ENCODE data around the gene MOB3B. TPM values are rescaled to one million over a fixed set of nuclear protein-coding genes. Genes with fewer than 3 reads are reported as not detected.

MOB3B gene
- total and polyA plus RNA-seq, 10 of the 15 experiments (the other 5 are each of a cell fraction or from before 2014, with no cell fraction given): 0.44 to 2.7 (median 0.91) TPM

DNA sequence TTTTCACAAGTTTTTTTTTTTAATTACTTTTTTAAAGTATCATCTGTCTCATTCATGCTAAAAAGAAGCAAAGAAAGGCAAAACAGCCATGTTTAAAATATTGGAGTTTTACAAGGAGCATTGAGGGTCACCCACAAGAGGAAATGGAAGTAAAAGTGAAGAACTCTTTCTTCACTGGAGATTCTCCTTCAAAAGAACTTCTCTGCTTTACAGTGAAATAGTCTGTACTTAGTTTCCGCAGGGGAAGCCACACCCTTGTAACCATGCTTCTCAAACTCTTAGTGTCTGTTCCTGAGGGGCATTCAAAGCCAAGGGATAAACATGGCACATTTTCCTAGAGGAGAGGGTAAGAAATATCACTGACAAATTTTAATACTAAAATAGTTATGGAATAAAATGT lies 35.1 kb upstream of the MOB3B start:
- SMC1A ChIA-PET (ENCODE audit: uncharacterized antibody, unreplicated experiment): interaction anchor here (1.1 to 2.4 kb wide), 2 partner anchors 9 to 226 kb away, joined by 3 to 7 read pairs; no protein-coding TSS in a partner anchor
- H3K36me3 ChIP-seq (ENCODE audit: control insufficient read depth in 2 of 2, insufficient read depth in 2 of 2, low read length in 1 of 2): no peaks in the 10 kb centered on the region
- H3K27ac ChIP-seq (ENCODE audit: control insufficient read depth, insufficient read depth): no peak overlapping the region
- H3K4me3 ChIP-seq: no peak overlapping the region
- no peak overlapping the region for H3K9ac ChIP-seq (ENCODE audit: control insufficient read depth, insufficient read depth, low read length)
- RAD21 ChIA-PET (ENCODE audit: unreplicated experiment): interaction anchor here (1.4 to 1.8 kb wide), 2 partner anchors 17 to 24 kb away, joined by 3 to 5 read pairs; no protein-coding TSS in a partner anchor
- H4K20me1 ChIP-seq (ENCODE audit: control insufficient read depth, insufficient read depth): no peaks in the 10 kb centered on the region
- no peaks in the 10 kb centered on the region for H3K9me3 ChIP-seq (replicated peaks; ENCODE audit: control insufficient read depth, insufficient read depth, low read length)
- in situ Hi-C loops (cut with MboI) (no loop called here), intact Hi-C loops (cut with micrococcal nuclease; ENCODE audit: unreplicated experiment) (no loop called here)
- POLR2A ChIA-PET: interaction anchor here (1.3 kb wide), 1 partner anchor 8 kb away, joined by 4 read pairs; the partner anchor contains the start of gene C9orf72
- TF ChIP-seq ETV6 (conservative IDR thresholded peaks at IDR 0.05 in 1 of 2, IDR thresholded peaks at IDR 0.05 in 1 of 2; ENCODE audit: borderline replicate concordance in 1 of 2, low read depth in 1 of 2) (no peak), SPI1 (IDR thresholded peaks at IDR 0.05; ENCODE audit: borderline replicate concordance, insufficient read depth, low read depth, low read length) (0 out of 2 replicates have a peak, but pooled peaks have one; percentile 8)
- H3K4me2 ChIP-seq (ENCODE audit: control insufficient read depth, insufficient read depth): no peak overlapping the region; the same call in 1 of the 2 replicates
- no peaks in the 10 kb centered on the region for H3K79me2 ChIP-seq (ENCODE audit: control insufficient read depth, insufficient read depth, low read length)
- no peak overlapping the region; the same call in 1 of the 2 replicates for H2AFZ ChIP-seq (ENCODE audit: control insufficient read depth, low read depth, low read length)
- 100% methylated on average over 1 of the region's 1 CpG for WGBS (ENCODE audit: insufficient coverage, insufficient replicate concordance, low lambda C conversion rate, missing lambda C conversion rate)
- CTCF ChIA-PET: interaction anchor here (0.8 to 1.0 kb wide), 2 partner anchors 28 to 161 kb away, joined by 3 read pairs; no protein-coding TSS in a partner anchor
- peaks cover 10% of the 10 kb centered on the region; the same call in 1 of the 2 replicates for H3K4me1 ChIP-seq (ENCODE audit: control insufficient read depth, insufficient read depth, low read length)
- ATAC-seq (peak; percentile 62), FAIRE-seq (peak; percentile 56), DNase-seq (ENCODE audit: low read depth, low spot score) (no peak)
- no TSS peak for BruUV-seq (replicated peaks)
- no peaks in the 10 kb centered on the region for H3K27me3 ChIP-seq (replicated peaks in 1 of 2; ENCODE audit: control insufficient read depth in 2 of 2, insufficient read depth in 2 of 2, low read length in 1 of 2)

DNA sequence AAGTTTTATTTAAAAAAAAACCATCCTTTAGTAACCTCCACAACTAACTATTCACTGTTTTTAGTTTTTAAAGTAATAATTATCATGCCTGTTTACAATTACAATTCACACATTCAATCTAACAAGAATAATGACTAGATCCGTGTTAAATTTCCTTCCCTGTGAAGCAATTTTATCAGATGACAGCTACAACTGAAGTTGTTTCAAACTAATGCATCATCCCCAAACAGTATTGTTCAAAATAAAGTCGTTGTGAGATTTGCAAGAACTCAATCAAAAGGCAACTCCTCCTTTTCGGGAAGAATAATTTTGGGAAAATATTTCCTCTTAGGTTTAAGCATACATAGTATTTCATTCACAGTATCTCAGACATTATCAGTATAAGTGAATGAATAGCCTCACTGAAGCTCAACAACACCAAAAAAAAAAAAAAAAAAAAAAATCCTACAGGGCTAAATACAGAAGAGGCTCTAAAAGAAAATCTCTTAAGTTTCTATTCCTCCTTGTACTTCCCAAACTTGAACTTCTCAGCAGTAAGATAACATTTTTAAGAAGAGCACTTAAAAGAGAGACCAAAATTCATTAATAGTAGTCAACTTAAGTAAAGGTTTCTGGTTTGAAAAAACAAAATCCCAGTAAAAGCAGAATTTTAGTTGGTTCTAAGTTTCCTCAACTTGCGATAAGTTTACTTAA lies 34.3 kb upstream of the MOB3B start:
- Histone ChIP-seq H3K4me1 (ENCODE audit: control insufficient read depth, insufficient read depth, low read length) (peaks cover 10% of the 10 kb centered on the region; the same call in 1 of the 2 replicates), H3K27me3 (replicated peaks in 1 of 2; ENCODE audit: control insufficient read depth in 2 of 2, insufficient read depth in 2 of 2, low read length in 1 of 2) (no peaks in the 10 kb centered on the region), H3K36me3 (ENCODE audit: control insufficient read depth in 2 of 2, insufficient read depth in 2 of 2, low read length in 1 of 2) (no peaks in the 10 kb centered on the region), H3K4me3 (no peak overlapping the region), H3K79me2 (ENCODE audit: control insufficient read depth, insufficient read depth, low read length) (no peaks in the 10 kb centered on the region), H3K9me3 (replicated peaks; ENCODE audit: control insufficient read depth, insufficient read depth, low read length) (no peaks in the 10 kb centered on the region), H3K4me2 (ENCODE audit: control insufficient read depth, insufficient read depth) (no peak overlapping the region), H4K20me1 (ENCODE audit: control insufficient read depth, insufficient read depth) (no peaks in the 10 kb centered on the region), H3K27ac (ENCODE audit: control insufficient read depth, insufficient read depth) (no peak overlapping the region), H2AFZ (ENCODE audit: control insufficient read depth, low read depth, low read length) (no peak overlapping the region), H3K9ac (ENCODE audit: control insufficient read depth, insufficient read depth, low read length) (no peak overlapping the region)
- ChIA-PET RAD21 (ENCODE audit: unreplicated experiment) (interaction anchor here (1.0 to 1.8 kb wide), 4 partner anchors 16 to 231 kb away, joined by 3 to 8 read pairs (median 4); no protein-coding TSS in a partner anchor), SMC1A (ENCODE audit: uncharacterized antibody, unreplicated experiment) (interaction anchor here (0.6 to 5.5 kb wide), 4 partner anchors 11 to 225 kb away, joined by 3 to 40 read pairs (median 6); no protein-coding TSS in a partner anchor), POLR2A (interaction anchor here (0.8 to 1.3 kb wide), 3 partner anchors 9 to 46 kb away, joined by 3 to 5 read pairs (median 4); partner anchors contain the start of gene C9orf72), CTCF (interaction anchor here (1.0 to 3.2 kb wide), 3 partner anchors 15 to 231 kb away, joined by 3 to 13 read pairs (median 4); partner anchors contain the start of gene MOB3B)
- intact Hi-C loops (cut with micrococcal nuclease; ENCODE audit: unreplicated experiment) (no loop called here), in situ Hi-C loops (cut with MboI) (no loop called here)
- DNase-seq (ENCODE audit: low read depth, low spot score) (no peak), FAIRE-seq (no peak), ATAC-seq (0 out of 3 replicates have a peak, but pooled peaks have one; percentile 27)
- 57% methylated on average over 4 of the region's 4 CpGs for WGBS (ENCODE audit: insufficient coverage, insufficient replicate concordance, low lambda C conversion rate, missing lambda C conversion rate)
- BruUV-seq (replicated peaks): no TSS peak
- TF ChIP-seq, protein P1, sequence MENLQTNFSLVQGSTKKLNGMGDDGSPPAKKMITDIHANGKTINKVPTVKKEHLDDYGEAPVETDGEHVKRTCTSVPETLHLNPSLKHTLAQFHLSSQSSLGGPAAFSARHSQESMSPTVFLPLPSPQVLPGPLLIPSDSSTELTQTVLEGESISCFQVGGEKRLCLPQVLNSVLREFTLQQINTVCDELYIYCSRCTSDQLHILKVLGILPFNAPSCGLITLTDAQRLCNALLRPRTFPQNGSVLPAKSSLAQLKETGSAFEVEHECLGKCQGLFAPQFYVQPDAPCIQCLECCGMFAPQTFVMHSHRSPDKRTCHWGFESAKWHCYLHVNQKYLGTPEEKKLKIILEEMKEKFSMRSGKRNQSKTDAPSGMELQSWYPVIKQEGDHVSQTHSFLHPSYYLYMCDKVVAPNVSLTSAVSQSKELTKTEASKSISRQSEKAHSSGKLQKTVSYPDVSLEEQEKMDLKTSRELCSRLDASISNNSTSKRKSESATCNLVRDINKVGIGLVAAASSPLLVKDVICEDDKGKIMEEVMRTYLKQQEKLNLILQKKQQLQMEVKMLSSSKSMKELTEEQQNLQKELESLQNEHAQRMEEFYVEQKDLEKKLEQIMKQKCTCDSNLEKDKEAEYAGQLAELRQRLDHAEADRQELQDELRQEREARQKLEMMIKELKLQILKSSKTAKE (IDR thresholded peaks at IDR 0.05; ENCODE audit: low read depth, poor library complexity, severe bottlenecking): no peak
- TF ChIP-seq TCF12 (IDR thresholded peaks at IDR 0.05; ENCODE audit: low read depth, low read length) (no peak), CHD2 (IDR thresholded peaks at IDR 0.05; ENCODE audit: borderline replicate concordance, low read depth, low read length) (no peak), NFXL1 (IDR thresholded peaks at IDR 0.05; ENCODE audit: borderline replicate concordance) (no peak), PML (IDR thresholded peaks at IDR 0.05; ENCODE audit: low read length) (no peak)
- TF ChIP-seq, protein P2, sequence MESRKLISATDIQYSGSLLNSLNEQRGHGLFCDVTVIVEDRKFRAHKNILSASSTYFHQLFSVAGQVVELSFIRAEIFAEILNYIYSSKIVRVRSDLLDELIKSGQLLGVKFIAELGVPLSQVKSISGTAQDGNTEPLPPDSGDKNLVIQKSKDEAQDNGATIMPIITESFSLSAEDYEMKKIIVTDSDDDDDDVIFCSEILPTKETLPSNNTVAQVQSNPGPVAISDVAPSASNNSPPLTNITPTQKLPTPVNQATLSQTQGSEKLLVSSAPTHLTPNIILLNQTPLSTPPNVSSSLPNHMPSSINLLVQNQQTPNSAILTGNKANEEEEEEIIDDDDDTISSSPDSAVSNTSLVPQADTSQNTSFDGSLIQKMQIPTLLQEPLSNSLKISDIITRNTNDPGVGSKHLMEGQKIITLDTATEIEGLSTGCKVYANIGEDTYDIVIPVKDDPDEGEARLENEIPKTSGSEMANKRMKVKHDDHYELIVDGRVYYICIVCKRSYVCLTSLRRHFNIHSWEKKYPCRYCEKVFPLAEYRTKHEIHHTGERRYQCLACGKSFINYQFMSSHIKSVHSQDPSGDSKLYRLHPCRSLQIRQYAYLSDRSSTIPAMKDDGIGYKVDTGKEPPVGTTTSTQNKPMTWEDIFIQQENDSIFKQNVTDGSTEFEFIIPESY (IDR thresholded peaks at IDR 0.05): no peak

All from GM12878 (cell line).